Gastroesophageal sphincter (tissue), 4 donors: ENCODE results near the gene TAL2. TPM values are rescaled to one million over a fixed set of nuclear protein-coding genes. Genes with fewer than 3 reads are reported as not detected.
A peak's percentile ranks its signal among the peaks of the same experiment; 100 is the strongest.

Experiments
- ATAC-seq: fragments of 150-250 bp; one replicate; pipeline ENCODE4 v1.9.1; 2016; ENCODE audit warnings: mild to moderate bottlenecking, moderate library complexity
- H3K27ac ChIP-seq, 4 donors: fragments of 200-600 bp; sonication (generic) in 3 of 4; 1 replicate in 3 of 4; 2 replicates in 1 of 4; pipeline ENCODE4 v1.5.1; 2016 to 2019
- H3K27me3 ChIP-seq: fragments of 200-600 bp; sonication (generic); one replicate; pipeline ENCODE4 v1.5.1; 2019
- H3K36me3 ChIP-seq, 2 donors: fragments of 200-600 bp; sonication (generic); one replicate each; pipeline ENCODE4 v1.5.1; 2019; ENCODE audit warnings: control low read depth in 1 of 2
- H3K4me1 ChIP-seq, 3 donors: fragments of 200-600 bp; sonication (generic); 1 replicate in 2 of 3; 2 replicates in 1 of 3; pipeline ENCODE4 v1.5.1; 2016 to 2019; ENCODE audit warnings: control low read depth in 2 of 3
- H3K4me3 ChIP-seq, 2 donors: fragments of 200-600 bp; sonication (generic); one replicate each; pipeline ENCODE4 v1.5.1; 2019; ENCODE audit warnings: mild to moderate bottlenecking in 1 of 2, moderate library complexity in 1 of 2
- H3K9me3 ChIP-seq, 3 donors: fragments of 200-600 bp; sonication (generic); one replicate each; pipeline ENCODE4 v1.5.1; 2017 to 2019; ENCODE audit warnings: control low read depth in 2 of 3
- EP300 ChIP-seq: sonication (generic); formaldehyde crosslinking; IDR thresholded peaks from one replicate; pipeline ENCODE4 v1.6.1; 2017; ENCODE audit warnings: antibody characterized with exemption, mild to moderate bottlenecking
- POLR2A ChIP-seq, 2 donors: fragments of 450-650 bp; IDR thresholded peaks; one replicate each; pipeline ENCODE4 v1.6.1; 2017; ENCODE audit warnings: antibody characterized with exemption in 2 of 2, mild to moderate bottlenecking in 2 of 2, moderate library complexity in 1 of 2
- POLR2AphosphoS5 ChIP-seq: sonication (generic); formaldehyde crosslinking; IDR thresholded peaks from one replicate; pipeline ENCODE4 v1.6.1; 2017; ENCODE audit warnings: antibody characterized with exemption
- WGBS, 2 donors: methylation state at CpG; one replicate each; pipeline ENCODE4 v1.1.5; 2018; ENCODE audit warnings: low coverage in 1 of 2; 5-methylcytosine and 5-hydroxymethylcytosine counted together
- total RNA-seq, 4 donors: library from RNA; depleted of rRNA; stranded (reverse); fragments of >200 nt; gene quantifications; one replicate each; pipeline ENCODE4 v1.1.0, GENCODE V29; 2016
- TF ChIP-seq, protein P1 (sequence below), 4 experiments: fragments of 200-600 bp in 2 of 4; fragments of 450-650 bp in 2 of 4; sonication (generic) in 1 of 4; IDR thresholded peaks; one replicate each; pipeline ENCODE4 v1.5.1; 2017 to 2019; ENCODE audit warnings: antibody characterized with exemption in 4 of 4, mild to moderate bottlenecking in 2 of 4, moderate library complexity in 2 of 4

The TAL2 gene
- total RNA-seq, 4 donors from 2014 or later = not detected

- no peaks in the 10 kb centered on the region for H3K27me3 ChIP-seq
- peaks cover 0 to 4% (median 0%) of the 10 kb centered on the region in 3 donors for H3K9me3 ChIP-seq
- WGBS, 2 donors = 100% methylated on average over 1 of the region's 1 CpG; no CpG with 5 or more reads in 1 of the 2 donors
- peaks cover 0 to 70% of the 10 kb centered on the region in 2 donors for H3K36me3 ChIP-seq
- H3K4me3 ChIP-seq = no peak overlapping the region
- TF ChIP-seq EP300 (no peak), POLR2A (IDR thresholded peaks at IDR 0.05) (no peak), POLR2AphosphoS5 (no peak)
- TF ChIP-seq, protein P1, sequence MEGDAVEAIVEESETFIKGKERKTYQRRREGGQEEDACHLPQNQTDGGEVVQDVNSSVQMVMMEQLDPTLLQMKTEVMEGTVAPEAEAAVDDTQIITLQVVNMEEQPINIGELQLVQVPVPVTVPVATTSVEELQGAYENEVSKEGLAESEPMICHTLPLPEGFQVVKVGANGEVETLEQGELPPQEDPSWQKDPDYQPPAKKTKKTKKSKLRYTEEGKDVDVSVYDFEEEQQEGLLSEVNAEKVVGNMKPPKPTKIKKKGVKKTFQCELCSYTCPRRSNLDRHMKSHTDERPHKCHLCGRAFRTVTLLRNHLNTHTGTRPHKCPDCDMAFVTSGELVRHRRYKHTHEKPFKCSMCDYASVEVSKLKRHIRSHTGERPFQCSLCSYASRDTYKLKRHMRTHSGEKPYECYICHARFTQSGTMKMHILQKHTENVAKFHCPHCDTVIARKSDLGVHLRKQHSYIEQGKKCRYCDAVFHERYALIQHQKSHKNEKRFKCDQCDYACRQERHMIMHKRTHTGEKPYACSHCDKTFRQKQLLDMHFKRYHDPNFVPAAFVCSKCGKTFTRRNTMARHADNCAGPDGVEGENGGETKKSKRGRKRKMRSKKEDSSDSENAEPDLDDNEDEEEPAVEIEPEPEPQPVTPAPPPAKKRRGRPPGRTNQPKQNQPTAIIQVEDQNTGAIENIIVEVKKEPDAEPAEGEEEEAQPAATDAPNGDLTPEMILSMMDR (IDR thresholded peaks at IDR 0.05) = no peak
- H3K4me1 ChIP-seq = no peaks in the 10 kb centered on the region
- ATAC-seq = no peak
- no peak overlapping the region for H3K27ac ChIP-seq
These were observed 25.9 kb upstream of the TAL2 start for GRCh38 chr9:105636331-105636730.

GRCh38 chr9:105637787-105638395 is 24.4 kb upstream of the TAL2 start:
- Histone ChIP-seq H3K4me3 (no peak overlapping the region), H3K9me3 (peaks cover 0 to 19% (median 0%) of the 10 kb centered on the region in 3 donors), H3K27me3 (no peaks in the 10 kb centered on the region), H3K36me3 (peaks cover 0 to 79% of the 10 kb centered on the region in 2 donors), H3K4me1 (no peaks in the 10 kb centered on the region), H3K27ac (no peak overlapping the region)
- no peak for ATAC-seq
- WGBS, 2 donors = 89 to 93% methylated on average over 3 to 4 of the region's 4 CpGs
- TF ChIP-seq POLR2AphosphoS5 = no peak
- TF ChIP-seq, protein P1 (IDR thresholded peaks at IDR 0.05) = peak in 1 of 4 experiments; percentile 24

DNA sequence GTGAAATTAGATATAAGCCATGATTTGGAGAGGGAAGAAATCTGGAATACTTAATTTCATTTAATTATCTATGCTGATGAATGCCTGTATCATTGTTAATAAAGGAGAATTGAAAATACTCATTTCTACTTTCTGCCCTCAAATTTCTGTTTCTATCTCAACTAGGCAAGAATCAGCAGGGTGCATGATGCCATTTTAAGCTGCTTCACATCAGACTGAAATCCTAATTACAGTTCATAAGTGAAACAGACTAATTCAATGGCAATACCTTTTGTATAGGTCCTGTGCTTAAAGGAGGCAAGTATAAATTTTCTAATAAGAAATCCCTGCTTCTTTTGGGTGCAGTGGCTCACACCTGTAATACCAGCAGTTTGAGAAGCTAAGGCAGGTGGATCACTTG is 22.3 kb upstream of the TAL2 start:
- H3K27ac ChIP-seq = no peak overlapping the region
- no peak for ATAC-seq
- peaks cover 0 to 72% of the 10 kb centered on the region in 2 donors for H3K36me3 ChIP-seq
- TF ChIP-seq, protein P1 (IDR thresholded peaks at IDR 0.05) = no peak
- TF ChIP-seq EP300 (no peak), POLR2A (IDR thresholded peaks at IDR 0.05) (no peak), POLR2AphosphoS5 (no peak)
- H3K4me1 ChIP-seq = no peaks in the 10 kb centered on the region
- peaks cover 0 to 21% (median 0%) of the 10 kb centered on the region in 3 donors for H3K9me3 ChIP-seq
- no peak overlapping the region for H3K4me3 ChIP-seq
- H3K27me3 ChIP-seq = no peaks in the 10 kb centered on the region

DNA sequence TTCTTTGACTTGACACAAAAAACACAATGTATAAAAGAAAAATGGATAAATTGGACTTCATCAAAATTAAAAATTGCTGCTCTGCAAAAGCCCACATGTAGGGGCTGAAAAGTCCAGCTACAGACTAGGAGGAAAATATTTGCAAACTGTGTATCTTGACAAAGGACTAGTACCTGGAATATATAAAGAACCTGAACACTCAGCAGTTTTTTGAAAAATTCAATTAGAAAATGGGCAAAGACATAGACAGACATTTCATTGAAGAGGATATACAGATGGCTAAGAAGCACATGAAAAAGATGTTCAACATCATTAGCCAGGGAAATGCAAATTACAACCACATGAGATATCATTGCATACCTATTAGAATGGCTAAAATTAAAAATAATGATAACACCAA is 18.5 kb upstream of the TAL2 start:
- no peak overlapping the region for H3K4me3 ChIP-seq
- peaks cover 0 to 21% (median 0%) of the 10 kb centered on the region in 3 donors for H3K9me3 ChIP-seq
- TF ChIP-seq EP300 = no peak
- no peak for TF ChIP-seq POLR2A (IDR thresholded peaks at IDR 0.05)
- TF ChIP-seq, protein P1 (IDR thresholded peaks at IDR 0.05) = no peak
- TF ChIP-seq POLR2AphosphoS5 = no peak
- no peak for ATAC-seq
- H3K36me3 ChIP-seq = peaks cover 0 to 33% of the 10 kb centered on the region in 2 donors
- H3K27me3 ChIP-seq = no peaks in the 10 kb centered on the region
- no peak overlapping the region for H3K27ac ChIP-seq
- no peaks in the 10 kb centered on the region for H3K4me1 ChIP-seq

DNA sequence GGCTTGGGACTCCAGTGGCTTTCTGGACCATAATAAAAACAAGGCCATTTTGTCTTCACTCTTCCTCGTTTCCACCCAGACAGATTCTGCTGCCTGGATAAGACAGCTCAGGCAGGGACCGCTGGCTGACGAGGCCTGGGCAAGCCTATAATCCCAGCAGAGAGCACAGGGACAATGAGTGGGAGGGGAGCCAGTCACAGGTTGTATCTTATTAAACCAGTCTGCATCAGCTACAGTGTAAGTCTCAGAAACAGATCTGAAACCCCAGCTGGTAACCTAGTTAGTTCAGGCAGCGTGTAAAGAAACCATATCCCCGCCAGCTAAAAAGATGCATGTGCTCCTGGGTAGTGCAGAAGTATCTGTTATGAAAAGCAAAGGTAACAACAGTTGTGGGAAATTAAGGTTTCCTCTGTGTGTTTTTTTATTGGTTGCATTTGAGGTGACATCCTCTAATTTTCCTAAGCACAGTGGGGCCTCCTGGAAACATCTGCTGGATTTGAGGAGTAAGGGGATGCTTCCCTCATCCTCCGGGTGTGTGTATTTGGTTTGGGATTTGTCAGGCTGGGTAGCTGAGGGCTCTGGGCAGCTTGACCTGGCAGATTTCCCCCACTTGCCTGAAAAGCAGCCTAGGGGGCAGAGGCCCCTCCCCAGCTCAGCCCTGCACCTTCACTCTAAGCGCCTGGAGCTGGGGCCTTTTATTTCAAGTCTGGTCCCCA is 15.2 kb upstream of the TAL2 start:
- WGBS, 2 donors = 93 to 100% methylated on average over 2 to 3 of the region's 7 CpGs
- peaks cover 0 to 10% (median 0%) of the 10 kb centered on the region in 3 donors for H3K9me3 ChIP-seq
- peaks cover 0 to 1% of the 10 kb centered on the region in 2 donors for H3K36me3 ChIP-seq
- no peak overlapping the region for H3K4me3 ChIP-seq
- ATAC-seq = no peak
- no peak overlapping the region for H3K27ac ChIP-seq
- H3K27me3 ChIP-seq = no peaks in the 10 kb centered on the region
- TF ChIP-seq, protein P1 (IDR thresholded peaks at IDR 0.05) = no peak
- TF ChIP-seq POLR2AphosphoS5 (no peak), EP300 (no peak), POLR2A (IDR thresholded peaks at IDR 0.05) (no peak)
- H3K4me1 ChIP-seq = no peaks in the 10 kb centered on the region
